Subcutaneous abdominal adipose tissue (tissue), 5 donors: ENCODE data around the gene TOM1L2.

Experiments used
- H3K27ac ChIP-seq: one replicate; pipeline ENCODE4 v1.7.0; 2013; ENCODE audit warnings: low read depth, mild to moderate bottlenecking, inconsistent platforms, low read length, moderate library complexity
- H3K27me3 ChIP-seq, 5 donors: one replicate each; pipeline ENCODE4 v1.7.0; 2013; ENCODE audit warnings: low read length in 5 of 5, inconsistent platforms in 1 of 5; ENCODE audit not compliant: control insufficient read depth in 5 of 5, insufficient read depth in 4 of 5
- H3K36me3 ChIP-seq, 5 donors: one replicate each; pipeline ENCODE4 v1.7.0; 2013; ENCODE audit warnings: low read length in 5 of 5; ENCODE audit not compliant: control insufficient read depth in 5 of 5, insufficient read depth in 5 of 5
- H3K4me1 ChIP-seq, 5 donors: one replicate each; pipeline ENCODE4 v1.7.0; 2013; ENCODE audit warnings: low read length in 5 of 5, mild to moderate bottlenecking in 3 of 5, moderate library complexity in 1 of 5; ENCODE audit not compliant: control insufficient read depth in 5 of 5, insufficient read depth in 5 of 5
- H3K4me3 ChIP-seq, 5 donors: one replicate each; pipeline ENCODE4 v1.7.0; 2013; ENCODE audit warnings: low read length in 5 of 5, low read depth in 1 of 5
- H3K9ac ChIP-seq, 5 donors: one replicate each; pipeline ENCODE4 v1.7.0; 2013; ENCODE audit warnings: low read length in 5 of 5, mild to moderate bottlenecking in 4 of 5, moderate library complexity in 3 of 5
- H3K9me3 ChIP-seq, 5 donors: one replicate each; pipeline ENCODE4 v1.7.0; 2013; ENCODE audit warnings: low read length in 5 of 5; ENCODE audit not compliant: control insufficient read depth in 5 of 5
- donor health status: healthy.
- donor health status: healthy.
- donor health status: healthy.
- donor health status: healthy.
- donor health status: healthy.

The TOM1L2 gene

GRCh38 chr17:17826942-17827785 is 145.0 kb downstream of the TOM1L2 start:
- Histone ChIP-seq H3K36me3 (peaks cover 0 to 12% (median 0%) of the 10 kb centered on the region in 5 donors), H3K9me3 (no peaks in the 10 kb centered on the region), H3K4me3 (no peak overlapping the region), H3K9ac (no peak overlapping the region), H3K4me1 (peaks cover 16 to 63% (median 56%) of the 10 kb centered on the region in 5 donors), H3K27ac (no peak overlapping the region), H3K27me3 (no peaks in the 10 kb centered on the region)

DNA sequence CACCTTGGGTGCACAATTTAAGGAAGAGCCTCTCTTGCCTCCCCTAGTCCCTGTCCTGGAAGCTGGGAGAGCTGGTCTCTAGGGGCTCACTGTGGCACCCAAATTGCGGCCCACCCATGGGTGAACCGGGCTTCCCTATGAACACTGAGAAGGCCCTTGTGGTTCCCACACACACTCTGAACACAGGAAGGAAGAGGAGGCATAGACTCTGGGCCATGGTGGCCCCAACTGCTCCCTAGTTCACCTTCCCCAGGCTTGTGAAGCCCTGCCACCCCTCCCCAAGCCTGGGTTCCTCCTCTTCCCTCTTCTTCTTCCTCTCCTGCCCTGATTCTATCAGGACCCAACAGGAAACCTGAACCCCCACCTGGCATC is 145.9 kb downstream of the TOM1L2 start:
- Histone ChIP-seq H3K4me1 (peaks cover 16 to 63% (median 56%) of the 10 kb centered on the region in 5 donors), H3K9ac (no peak overlapping the region), H3K27me3 (no peaks in the 10 kb centered on the region), H3K4me3 (no peak overlapping the region), H3K36me3 (peaks cover 0 to 8% (median 0%) of the 10 kb centered on the region in 5 donors), H3K27ac (no peak overlapping the region), H3K9me3 (no peaks in the 10 kb centered on the region)

- H3K9ac ChIP-seq = peak overlapping the region in 1 of 5 donors; percentile 54
- peak overlapping the region in 3 of 5 donors; percentile 29 to 65 (median 39) for H3K4me3 ChIP-seq
- H3K27me3 ChIP-seq = no peaks in the 10 kb centered on the region
- H3K9me3 ChIP-seq = no peaks in the 10 kb centered on the region
- H3K4me1 ChIP-seq = peaks cover 16 to 69% (median 59%) of the 10 kb centered on the region in 5 donors
- H3K27ac ChIP-seq = peak overlapping the region; percentile 86
- peaks cover 0 to 14% (median 6%) of the 10 kb centered on the region in 5 donors for H3K36me3 ChIP-seq
These were observed 147.2 kb downstream of the TOM1L2 start for GRCh38 chr17:17824783-17825614.

GRCh38 chr17:17824119-17824782 is 147.9 kb downstream of the TOM1L2 start:
- Histone ChIP-seq H3K27ac (peak overlapping the region; percentile 86), H3K9me3 (no peaks in the 10 kb centered on the region), H3K27me3 (no peaks in the 10 kb centered on the region), H3K9ac (peak overlapping the region in 4 of 5 donors; percentile 14 to 70 (median 63)), H3K4me1 (peaks cover 16 to 77% (median 66%) of the 10 kb centered on the region in 5 donors), H3K36me3 (peaks cover 0 to 21% (median 12%) of the 10 kb centered on the region in 5 donors), H3K4me3 (peak overlapping the region; percentile 49 to 70 (median 65))

DNA sequence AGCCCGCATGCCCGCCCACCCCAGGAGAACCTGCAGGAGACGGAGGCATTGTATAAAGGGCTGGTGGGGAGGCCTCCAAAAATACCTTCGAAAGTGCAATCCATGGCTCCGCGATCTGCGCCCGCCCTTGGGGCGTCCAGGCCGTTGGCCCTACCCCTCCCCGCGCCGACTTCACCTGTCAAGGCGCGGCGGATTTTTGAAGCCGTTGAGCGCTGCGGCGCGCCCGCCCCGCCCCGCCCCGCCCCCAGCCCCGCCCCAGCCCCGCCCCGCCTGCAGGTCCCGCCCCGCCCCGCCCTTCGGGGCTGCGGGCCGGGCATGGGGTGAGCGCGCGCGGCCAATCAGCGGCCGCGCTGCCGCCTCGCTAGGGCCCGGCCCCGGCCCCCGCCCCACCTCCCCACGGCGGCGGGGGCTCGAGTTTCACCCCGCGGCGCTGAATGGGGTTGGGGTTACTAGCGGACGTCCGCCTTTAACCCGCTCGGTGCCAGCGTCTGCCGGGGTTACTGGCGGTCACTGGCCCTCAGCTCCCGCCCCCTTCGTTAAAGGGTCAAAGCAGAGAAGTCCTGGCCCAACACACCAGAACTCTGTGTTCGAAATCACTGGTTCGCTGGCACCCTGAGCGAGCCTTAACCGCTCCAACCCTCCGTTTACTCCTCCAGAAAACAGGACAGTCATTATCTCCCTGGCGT is 148.6 kb downstream of the TOM1L2 start:
- H3K4me1 ChIP-seq = peaks cover 16 to 84% (median 73%) of the 10 kb centered on the region in 5 donors
- H3K27ac ChIP-seq = peak overlapping the region; percentile 86
- H3K36me3 ChIP-seq = peaks cover 0 to 28% (median 18%) of the 10 kb centered on the region in 5 donors
- H3K9ac ChIP-seq = peak overlapping the region in 4 of 5 donors; percentile 14 to 79 (median 64)
- peak overlapping the region; percentile 65 to 91 (median 75) for H3K4me3 ChIP-seq
- no peaks in the 10 kb centered on the region for H3K27me3 ChIP-seq
- no peaks in the 10 kb centered on the region for H3K9me3 ChIP-seq

DNA sequence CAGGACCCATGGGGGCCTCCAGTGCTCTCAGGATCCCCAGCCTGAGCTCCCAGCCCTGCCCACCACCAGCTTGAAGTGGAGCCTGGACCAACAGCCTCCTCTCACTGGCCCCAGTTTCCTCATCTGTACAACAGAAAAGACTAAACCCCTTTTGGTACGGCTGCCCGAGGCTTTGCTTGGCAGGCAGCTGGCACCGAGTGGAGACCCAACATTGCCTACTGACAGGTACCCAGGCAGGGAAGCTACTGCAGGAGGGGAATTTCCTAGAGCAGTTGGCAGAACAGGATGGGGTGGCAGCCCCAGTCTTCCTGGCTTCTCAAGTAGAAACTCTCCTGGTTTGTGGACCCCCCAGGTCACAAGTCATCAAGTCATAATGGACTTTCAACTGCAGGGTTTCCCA is 149.6 kb downstream of the TOM1L2 start:
- Histone ChIP-seq H3K36me3 (peaks cover 0 to 37% (median 26%) of the 10 kb centered on the region in 5 donors), H3K4me3 (peak overlapping the region; percentile 56 to 91 (median 75)), H3K27ac (peak overlapping the region; percentile 81), H3K9me3 (no peaks in the 10 kb centered on the region), H3K4me1 (peaks cover 17 to 92% (median 82%) of the 10 kb centered on the region in 5 donors), H3K9ac (peak overlapping the region in 3 of 5 donors; percentile 30 to 79 (median 46)), H3K27me3 (no peaks in the 10 kb centered on the region)

GRCh38 chr17:17822189-17822588 is 150.0 kb downstream of the TOM1L2 start:
- Histone ChIP-seq H3K4me3 (peak overlapping the region; percentile 56 to 91 (median 75)), H3K9me3 (no peaks in the 10 kb centered on the region), H3K27me3 (no peaks in the 10 kb centered on the region), H3K9ac (peak overlapping the region in 3 of 5 donors; percentile 46 to 79 (median 65)), H3K4me1 (peaks cover 17 to 93% (median 82%) of the 10 kb centered on the region in 5 donors), H3K36me3 (peaks cover 0 to 38% (median 30%) of the 10 kb centered on the region in 5 donors), H3K27ac (peak overlapping the region; percentile 81)

GRCh38 chr17:17820463-17821158 is 151.6 kb downstream of the TOM1L2 start:
- H3K27me3 ChIP-seq = no peaks in the 10 kb centered on the region
- peaks cover 0 to 48% (median 45%) of the 10 kb centered on the region in 5 donors for H3K36me3 ChIP-seq
- H3K4me3 ChIP-seq = peak overlapping the region in 4 of 5 donors; percentile 70 to 91 (median 76)
- H3K27ac ChIP-seq = peak overlapping the region; percentile 81
- H3K9ac ChIP-seq = peak overlapping the region in 3 of 5 donors; percentile 31 to 70 (median 65)
- peaks cover 18 to 95% (median 81%) of the 10 kb centered on the region in 5 donors for H3K4me1 ChIP-seq
- no peaks in the 10 kb centered on the region for H3K9me3 ChIP-seq
